GM19043 (cell line): ENCODE measurements around the gene TIGD7.
"Not testable (repeated sequence)": the region's sequence is repeated elsewhere in the genome, so short reads cannot be mapped to it uniquely, and the experiment has no call there.

Experiments
- ATAC-seq: cut with Tn5 transposase; IDR thresholded peaks from one replicate; pipeline ENCODE4 v1.9.1; 2021; ENCODE audit warnings: low read depth; ENCODE audit not compliant: unreplicated experiment

The TIGD7 gene

GRCh38 chr16:3282730-3283542, 22.3 kb downstream of the TIGD7 start, which contains the start of gene ZNF263:
ZNF263 (plus strand) TSS chr16:3283491; CDS start chr16:3283819, 328 bp downstream.
- ATAC-seq, result peak; percentile 75

GRCh38 chr16:3282103-3282729, 23.0 kb downstream of the TIGD7 start:
- ATAC-seq, result peak; percentile 16

DNA sequence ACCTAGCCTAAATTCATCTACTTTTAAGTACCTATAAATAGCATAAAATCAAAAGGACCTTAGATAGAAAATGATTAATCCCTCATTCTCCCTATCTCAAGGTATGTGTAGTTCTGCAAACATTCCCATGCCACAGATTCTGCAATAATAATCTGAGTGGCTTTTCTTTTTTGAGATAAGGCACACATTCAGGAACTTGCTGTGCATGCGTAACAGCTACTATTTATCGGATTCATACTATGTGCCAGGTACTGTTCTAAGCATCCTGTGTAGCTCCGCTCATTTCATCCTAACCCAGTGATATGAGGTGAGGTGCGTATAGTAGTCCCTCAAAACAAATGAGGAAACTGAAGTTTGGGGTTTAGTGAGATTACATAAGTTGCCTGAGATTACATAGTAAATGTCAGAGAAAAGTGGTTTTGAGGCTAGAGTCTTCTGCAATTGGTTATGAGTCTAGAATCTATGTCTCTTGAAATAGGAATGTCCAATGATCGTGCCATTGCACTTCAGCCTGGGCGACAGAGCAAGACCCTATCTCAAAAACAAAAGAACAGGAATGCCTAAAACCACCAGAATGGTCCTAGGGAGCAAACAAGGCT, 23.9 kb downstream of the TIGD7 start:
- ATAC-seq, result no peak

DNA sequence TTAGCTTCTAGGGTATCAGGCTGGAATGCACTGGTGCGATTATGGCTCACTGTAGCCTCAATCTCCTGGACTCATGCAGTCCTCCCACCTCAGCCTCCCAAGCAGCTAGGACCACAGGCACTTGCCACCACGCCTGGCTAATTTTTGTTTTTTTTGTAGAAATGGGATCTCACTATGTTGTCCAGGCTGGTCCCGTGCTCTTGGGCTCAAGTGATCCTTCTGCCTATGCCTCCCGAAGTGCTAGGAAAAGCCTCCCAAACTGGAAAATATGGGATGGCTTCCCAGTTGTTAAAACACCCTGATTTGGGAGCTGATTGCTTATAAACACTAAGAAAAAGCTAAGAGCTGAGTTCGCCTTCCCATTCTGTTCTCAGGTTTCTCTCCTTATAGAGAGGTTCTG, 28.6 kb downstream of the TIGD7 start:
- no peak for ATAC-seq

DNA sequence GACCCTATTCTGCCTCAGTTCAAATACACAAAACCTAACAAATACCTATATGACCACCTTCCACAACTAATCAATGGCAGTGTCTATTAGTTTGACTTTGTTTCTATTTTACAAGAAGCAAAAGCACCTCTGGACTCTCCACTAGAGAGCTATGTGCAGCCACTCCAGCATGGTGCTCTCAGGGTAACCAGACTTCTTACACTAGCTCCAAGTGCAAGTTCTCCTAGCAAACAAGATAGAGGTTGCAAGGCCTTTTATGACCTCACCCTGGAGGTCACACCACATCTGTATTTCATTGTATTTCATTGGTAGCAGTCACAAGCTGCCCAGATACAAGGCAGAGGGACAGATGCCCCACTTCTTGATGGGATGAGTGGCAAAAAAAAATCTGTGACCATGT, 30.3 kb downstream of the TIGD7 start:
- ATAC-seq, result no peak

GRCh38 chr16:3274490-3274889, 30.7 kb downstream of the TIGD7 start:
- no peak for ATAC-seq

- ATAC-seq, result not testable (repeated sequence)
These were observed 33.9 kb downstream of the TIGD7 start for GRCh38 chr16:3271281-3271680.

DNA sequence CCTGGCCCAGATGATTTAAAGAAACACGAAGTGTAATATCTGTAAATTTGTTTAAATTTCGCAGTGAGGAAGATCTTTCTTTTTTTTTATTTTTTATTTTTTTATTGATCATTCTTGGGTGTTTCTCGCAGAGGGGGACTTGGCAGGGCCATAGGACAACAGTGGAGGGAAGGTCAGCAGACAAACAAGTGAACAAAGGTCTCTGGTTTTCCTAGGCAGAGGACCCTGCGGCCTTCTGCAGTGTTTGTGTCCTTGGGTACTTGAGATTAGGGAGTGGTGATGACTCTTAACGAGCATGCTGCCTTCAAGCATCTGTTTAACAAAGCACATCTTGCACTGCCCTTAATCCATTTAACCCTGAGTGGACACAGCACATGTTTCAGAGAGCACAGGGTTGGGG, 34.5 kb downstream of the TIGD7 start:
- ATAC-seq, result not testable (repeated sequence)

DNA sequence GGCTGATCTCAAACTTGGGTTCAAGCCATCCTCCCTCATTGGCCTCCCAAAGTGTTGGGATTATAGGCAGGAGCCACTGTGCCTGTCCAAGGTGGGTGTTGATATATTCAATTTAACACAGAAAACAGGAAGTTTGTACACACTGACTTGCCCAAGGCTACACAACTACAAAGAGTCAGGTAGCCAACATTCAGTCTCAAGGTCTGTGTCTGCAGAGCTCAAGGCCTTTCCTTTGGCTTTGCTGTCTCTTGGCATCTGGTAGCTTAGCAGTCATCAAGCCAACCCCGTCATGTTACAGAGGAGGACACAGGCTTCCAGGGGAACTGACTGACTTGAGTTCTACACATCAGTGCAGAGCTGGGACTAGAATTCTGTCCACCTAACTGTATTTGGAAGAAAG, 36.9 kb downstream of the TIGD7 start:
- ATAC-seq, result no peak

DNA sequence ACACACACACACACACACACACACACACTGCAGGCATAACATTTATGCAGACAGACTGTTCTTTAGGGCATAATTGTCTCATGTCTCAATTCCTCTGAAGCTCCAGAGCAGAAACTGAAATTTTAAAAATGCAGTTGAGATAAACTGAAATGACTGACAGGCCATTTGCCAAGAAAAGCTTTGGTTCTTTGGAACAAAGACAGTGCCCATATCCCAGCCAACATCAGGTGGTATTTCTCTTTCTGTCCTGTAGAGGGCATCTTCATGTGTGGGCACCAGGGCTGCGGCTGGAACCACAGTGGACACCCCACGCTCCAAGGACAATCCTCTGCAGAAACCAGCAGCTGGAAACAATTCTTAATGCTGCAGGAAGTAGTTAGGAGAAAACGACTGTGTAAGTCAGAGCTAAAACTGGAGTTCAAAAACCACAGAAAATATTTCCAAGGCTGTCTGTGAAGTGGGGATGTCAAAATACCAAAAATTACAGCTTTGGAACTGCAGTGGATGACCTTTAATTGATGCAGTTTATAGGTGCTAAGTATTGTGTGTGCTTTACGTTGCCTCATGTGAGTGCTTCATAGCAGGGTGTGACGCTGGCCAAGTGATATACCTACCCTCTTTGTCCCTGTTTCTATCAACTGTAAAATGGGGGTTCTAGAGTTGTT, 38.2 kb downstream of the TIGD7 start:
- ATAC-seq, result no peak

- peak; percentile 87 for ATAC-seq
These were observed 40.8 kb downstream of the TIGD7 start for GRCh38 chr16:3264137-3265036.

- ATAC-seq, result no peak
These were observed 42.7 kb downstream of the TIGD7 start for GRCh38 chr16:3262517-3262916.

GRCh38 chr16:3259836-3260235, 45.4 kb downstream of the TIGD7 start:
- ATAC-seq, result no peak

- no peak for ATAC-seq
These were observed 48.3 kb downstream of the TIGD7 start for GRCh38 chr16:3256866-3257465.

GRCh38 chr16:3256146-3256865, 48.9 kb downstream of the TIGD7 start, which contains the start of gene MEFV:
MEFV (minus strand) TSS chr16:3256633; CDS start chr16:3256587, 46 bp downstream.
- no peak for ATAC-seq

DNA sequence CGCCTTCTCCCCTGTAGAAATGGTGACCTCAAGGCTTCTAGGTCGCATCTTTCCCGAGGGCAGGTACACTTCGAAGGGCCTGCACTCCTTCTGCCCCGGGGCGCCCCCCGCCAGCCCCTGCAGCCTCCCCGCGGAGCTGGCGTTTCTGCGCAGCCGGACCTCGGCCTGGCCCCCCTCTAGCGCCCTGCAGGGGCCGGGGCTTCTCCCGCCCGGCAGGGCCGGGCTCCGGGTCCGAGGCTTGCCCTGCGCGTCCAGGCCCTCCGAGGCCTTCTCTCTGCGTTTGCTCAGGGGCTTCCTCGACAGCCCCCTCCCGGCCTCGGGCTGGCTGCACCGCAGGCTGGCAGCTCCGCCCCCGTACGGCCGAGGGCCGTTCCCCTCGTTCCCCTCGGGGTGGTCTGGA, 50.9 kb downstream of the TIGD7 start:
- no peak for ATAC-seq

GRCh38 chr16:3252967-3253366, 52.3 kb downstream of the TIGD7 start:
- no peak for ATAC-seq

DNA sequence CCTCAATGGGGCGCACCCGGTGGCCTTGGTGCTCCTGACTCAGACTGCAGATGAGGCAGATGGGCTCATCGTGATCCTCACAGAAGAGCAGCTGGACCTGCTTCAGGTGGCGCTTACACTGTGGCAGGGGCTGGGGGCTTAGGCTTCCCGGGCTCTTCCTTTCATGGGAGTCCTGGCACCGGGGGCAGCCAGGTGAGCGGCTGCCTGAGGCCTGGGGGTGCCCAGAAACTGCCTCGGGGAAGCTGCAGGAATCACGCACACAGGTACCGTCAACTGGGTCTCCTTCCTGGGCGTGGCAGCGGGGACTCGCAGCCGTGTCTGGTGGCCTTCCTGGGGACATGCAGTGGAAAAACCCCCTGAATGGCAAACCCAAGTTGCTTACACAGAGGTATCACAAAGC, 55.8 kb downstream of the TIGD7 start:
- no peak for ATAC-seq

GRCh38 chr16:3249020-3249419, 56.2 kb downstream of the TIGD7 start:
- no peak for ATAC-seq
